ENCODE data around the gene QSOX1.

Gene QSOX1

GRCh38 chr1:180185281-180185680 is 30.6 kb downstream of the QSOX1 start:
- Histone ChIP-seq H3K79me2 (ENCODE audit: insufficient read depth, low read length) (no peaks in the 10 kb centered on the region), H4K20me1 (ENCODE audit: insufficient read depth, low read length) (no peaks in the 10 kb centered on the region), H3K9me3 (ENCODE audit: low read length) (no peaks in the 10 kb centered on the region), H3K27ac (ENCODE audit: low read depth, low read length, poor library complexity, severe bottlenecking) (no peak overlapping the region), H3F3A (ENCODE audit: insufficient read depth, low read length) (no peaks in the 10 kb centered on the region), H3K9ac (ENCODE audit: low read length) (no peak overlapping the region), H3K9me2 (ENCODE audit: low read depth, low read length) (no peaks in the 10 kb centered on the region), H3K27me3 (ENCODE audit: insufficient read depth, low read length) (0 out of 2 replicates have a peak, but pooled peaks cover 5% of the 10 kb centered on the region), H3K4me1 (ENCODE audit: insufficient read depth, low read length, severe bottlenecking) (no peaks in the 10 kb centered on the region), H3K4me3 (ENCODE audit: low read depth, low read length, poor library complexity, severe bottlenecking) (no peak overlapping the region), H3K4me2 (ENCODE audit: low read length) (no peak overlapping the region), H2AFZ (ENCODE audit: low read length) (no peak overlapping the region), H3K36me3 (ENCODE audit: insufficient read depth, low read length) (no peaks in the 10 kb centered on the region)
- TF ChIP-seq CTCF (IDR thresholded peaks at IDR 0.05; ENCODE audit: low read length), result no peak

- Histone ChIP-seq H3F3A (ENCODE audit: insufficient read depth, low read length) (no peaks in the 10 kb centered on the region), H3K79me2 (ENCODE audit: insufficient read depth, low read length) (no peaks in the 10 kb centered on the region), H3K4me2 (ENCODE audit: low read length) (no peak overlapping the region), H2AFZ (ENCODE audit: low read length) (no peak overlapping the region), H3K9me2 (ENCODE audit: low read depth, low read length) (no peaks in the 10 kb centered on the region), H3K36me3 (ENCODE audit: insufficient read depth, low read length) (no peaks in the 10 kb centered on the region), H3K9ac (ENCODE audit: low read length) (no peak overlapping the region), H3K4me1 (ENCODE audit: insufficient read depth, low read length, severe bottlenecking) (no peaks in the 10 kb centered on the region), H3K9me3 (ENCODE audit: low read length) (no peaks in the 10 kb centered on the region), H4K20me1 (ENCODE audit: insufficient read depth, low read length) (no peaks in the 10 kb centered on the region), H3K4me3 (ENCODE audit: low read depth, low read length, poor library complexity, severe bottlenecking) (no peak overlapping the region), H3K27me3 (ENCODE audit: insufficient read depth, low read length) (0 out of 2 replicates have a peak, but pooled peaks cover 5% of the 10 kb centered on the region), H3K27ac (ENCODE audit: low read depth, low read length, poor library complexity, severe bottlenecking) (no peak overlapping the region)
- no peak for TF ChIP-seq CTCF (IDR thresholded peaks at IDR 0.05; ENCODE audit: low read length)
- TF ChIP-seq EZH2 (IDR thresholded peaks at IDR 0.05; ENCODE audit: borderline replicate concordance, low read length), result no peak
Measured at GRCh38 chr1:180185971-180186645, 31.4 kb downstream of the QSOX1 start.

GRCh38 chr1:180186831-180187230 is 32.2 kb downstream of the QSOX1 start:
- no peak overlapping the region for H2AFZ ChIP-seq (ENCODE audit: low read length)
- H3K36me3 ChIP-seq (ENCODE audit: insufficient read depth, low read length), result no peaks in the 10 kb centered on the region
- 0 out of 2 replicates have a peak, but pooled peaks cover 5% of the 10 kb centered on the region for H3K27me3 ChIP-seq (ENCODE audit: insufficient read depth, low read length)
- H3K79me2 ChIP-seq (ENCODE audit: insufficient read depth, low read length), result no peaks in the 10 kb centered on the region
- no peak overlapping the region for H3K27ac ChIP-seq (ENCODE audit: low read depth, low read length, poor library complexity, severe bottlenecking)
- H3K9me2 ChIP-seq (ENCODE audit: low read depth, low read length), result no peaks in the 10 kb centered on the region
- H3K9me3 ChIP-seq (ENCODE audit: low read length), result no peaks in the 10 kb centered on the region
- no peak overlapping the region for H3K9ac ChIP-seq (ENCODE audit: low read length)
- H3K4me2 ChIP-seq (ENCODE audit: low read length), result no peak overlapping the region
- no peak for TF ChIP-seq EZH2 (IDR thresholded peaks at IDR 0.05; ENCODE audit: borderline replicate concordance, low read length)
- no peak for TF ChIP-seq CTCF (IDR thresholded peaks at IDR 0.05; ENCODE audit: low read length)
- no peaks in the 10 kb centered on the region for H4K20me1 ChIP-seq (ENCODE audit: insufficient read depth, low read length)
- no peak overlapping the region for H3K4me3 ChIP-seq (ENCODE audit: low read depth, low read length, poor library complexity, severe bottlenecking)
- H3F3A ChIP-seq (ENCODE audit: insufficient read depth, low read length), result no peaks in the 10 kb centered on the region
- no peaks in the 10 kb centered on the region for H3K4me1 ChIP-seq (ENCODE audit: insufficient read depth, low read length, severe bottlenecking)

Data from OCI-LY1 (cell line).